Lower leg skin (tissue), 3 donors: Measurements from ENCODE around the gene ANO9.

ENCODE experiments used
- CTCF ChIP-seq, 3 donors: fragments of 450-650 bp; IDR thresholded peaks; one replicate each; pipeline ENCODE4 v1.5.1; 2016; ENCODE audit warnings: antibody characterized with exemption in 3 of 3, mild to moderate bottlenecking in 3 of 3, moderate library complexity in 2 of 3
- POLR2A ChIP-seq, 2 donors: fragments of 450-650 bp; IDR thresholded peaks; one replicate each; pipeline ENCODE4 v1.6.1; 2016 to 2017; ENCODE audit warnings: antibody characterized with exemption in 2 of 2, mild to moderate bottlenecking in 1 of 2, moderate library complexity in 1 of 2

DNA sequence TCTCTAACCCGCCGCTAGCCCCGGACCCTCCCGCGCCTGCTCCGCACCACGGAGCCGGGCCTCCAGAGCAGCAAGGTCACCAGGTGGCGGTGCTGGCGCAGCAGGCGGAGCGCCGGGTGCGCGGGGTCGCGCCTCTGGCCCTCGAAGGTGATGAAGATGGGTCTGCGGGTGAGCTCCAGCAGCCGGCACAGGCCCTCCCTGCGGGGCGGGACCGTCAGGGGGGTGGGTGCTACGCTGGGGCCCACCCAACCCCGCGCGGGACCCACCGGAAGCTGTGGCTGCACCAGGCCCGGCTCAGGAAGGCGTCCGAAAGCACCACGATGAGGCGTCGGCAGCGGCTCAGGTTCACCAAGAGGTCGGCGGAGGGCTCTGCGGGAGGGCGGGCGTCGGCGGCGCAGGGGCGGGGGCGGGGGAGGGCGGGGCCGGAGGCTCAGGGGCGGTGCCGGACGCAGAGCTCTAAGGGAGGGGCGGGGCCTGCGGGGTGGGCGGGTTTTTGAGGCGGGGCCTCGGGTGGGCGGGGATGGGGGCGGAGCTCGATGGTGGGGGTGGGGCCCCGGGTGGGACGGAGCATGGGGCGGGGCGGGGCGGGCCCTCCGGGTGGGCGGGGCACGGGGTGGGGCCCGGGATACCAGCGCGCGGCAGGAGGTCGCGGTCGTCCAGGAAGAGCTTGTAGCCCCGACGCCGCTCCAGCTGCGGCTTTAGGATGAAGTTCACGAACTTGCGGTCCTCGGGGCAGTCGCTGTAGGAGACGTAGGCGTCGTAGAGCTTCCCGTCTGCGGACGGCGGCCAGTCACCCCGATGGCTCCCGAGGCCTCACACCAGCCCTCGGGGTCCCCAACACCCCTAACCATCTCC is 34.8 kb downstream of the ANO9 start:
- no peak for TF ChIP-seq CTCF (IDR thresholded peaks at IDR 0.05)
- TF ChIP-seq POLR2A (IDR thresholded peaks at IDR 0.05), result no peak
